ENCODE measurements around the gene CPTP.

The CPTP gene

DNA sequence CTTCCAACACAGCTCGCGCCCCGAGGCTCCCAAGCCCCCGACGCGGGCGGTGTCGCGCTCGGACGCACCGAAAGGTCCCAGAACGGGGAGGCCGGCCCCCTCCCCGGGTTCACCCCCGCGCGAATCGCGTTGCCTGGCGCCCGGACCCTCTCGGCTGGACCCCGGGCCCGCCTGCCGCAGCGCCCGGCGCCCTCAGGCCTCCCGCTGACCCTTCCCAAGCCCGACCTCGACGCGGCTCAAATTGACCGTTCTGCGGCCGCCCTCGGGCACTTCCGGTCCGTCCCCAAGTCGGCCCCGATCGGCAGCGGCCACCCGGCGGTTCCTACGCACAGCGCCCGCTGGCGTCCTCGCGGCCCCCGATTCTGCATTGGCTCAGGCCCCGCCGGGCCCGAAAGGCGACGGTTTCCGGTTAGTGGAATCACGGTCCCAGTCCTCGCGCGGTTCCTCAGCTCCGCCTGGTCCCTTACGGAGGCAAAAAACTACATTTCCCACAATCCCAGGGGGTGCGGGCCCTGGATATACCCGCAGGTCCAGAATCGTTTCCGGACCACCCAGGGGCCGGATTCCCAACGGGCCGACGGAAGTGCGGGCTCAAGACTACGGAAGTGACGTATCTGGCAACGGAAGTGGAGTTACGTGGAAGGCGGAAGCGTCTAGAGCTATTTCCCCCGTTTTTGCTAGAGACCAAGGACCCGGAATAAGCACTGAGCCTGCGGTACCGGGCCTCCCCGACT, 50.5 kb downstream of the CPTP start, which contains the start of gene AURKAIP1:
Gene AURKAIP1, minus strand, starts transcription at position 279 of the 734 bp plus-strand sequence. CDS start 451 bp downstream, outside the sequence.
- DNase-seq (ENCODE audit: low read depth, low spot score) = peak; percentile 99
- H3K27ac ChIP-seq = peak within 1 kb of the TSS; percentile 87

DNA sequence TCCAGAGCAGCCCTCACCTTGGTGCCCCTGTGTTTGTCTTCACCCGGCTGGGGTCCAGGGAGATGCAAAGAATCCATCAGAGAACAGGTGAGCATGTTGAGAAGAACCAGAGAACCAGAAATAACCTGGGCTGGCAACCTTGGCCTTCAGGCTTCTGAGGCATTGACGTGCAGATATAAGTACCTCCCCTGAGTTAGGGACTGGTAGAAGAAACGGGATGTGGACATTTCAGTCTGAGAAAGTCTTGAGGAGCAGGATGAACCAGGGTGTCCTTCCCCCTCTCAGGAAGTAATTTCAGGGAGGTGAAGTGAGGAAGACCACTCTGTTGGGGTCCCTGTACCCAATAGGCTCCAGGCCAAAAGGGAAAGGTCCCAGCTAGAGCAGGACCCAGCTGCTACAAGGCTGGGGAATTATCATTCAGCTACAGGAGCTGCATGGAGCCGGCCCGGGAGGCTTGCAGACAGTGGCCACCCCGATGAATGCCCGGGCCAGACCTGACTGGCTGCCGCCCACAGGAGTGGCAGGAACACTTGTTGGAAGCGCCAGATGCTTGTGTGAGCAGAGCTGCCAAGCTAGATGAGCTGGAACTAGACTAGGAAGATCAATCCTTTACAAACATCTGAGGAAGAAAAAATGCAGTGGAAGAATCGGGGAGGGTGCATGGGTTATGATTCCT, 52.1 kb downstream of the CPTP start:
- DNase-seq (ENCODE audit: low read depth, low spot score) = no peak
- no peak overlapping the region for H3K27ac ChIP-seq

DNA sequence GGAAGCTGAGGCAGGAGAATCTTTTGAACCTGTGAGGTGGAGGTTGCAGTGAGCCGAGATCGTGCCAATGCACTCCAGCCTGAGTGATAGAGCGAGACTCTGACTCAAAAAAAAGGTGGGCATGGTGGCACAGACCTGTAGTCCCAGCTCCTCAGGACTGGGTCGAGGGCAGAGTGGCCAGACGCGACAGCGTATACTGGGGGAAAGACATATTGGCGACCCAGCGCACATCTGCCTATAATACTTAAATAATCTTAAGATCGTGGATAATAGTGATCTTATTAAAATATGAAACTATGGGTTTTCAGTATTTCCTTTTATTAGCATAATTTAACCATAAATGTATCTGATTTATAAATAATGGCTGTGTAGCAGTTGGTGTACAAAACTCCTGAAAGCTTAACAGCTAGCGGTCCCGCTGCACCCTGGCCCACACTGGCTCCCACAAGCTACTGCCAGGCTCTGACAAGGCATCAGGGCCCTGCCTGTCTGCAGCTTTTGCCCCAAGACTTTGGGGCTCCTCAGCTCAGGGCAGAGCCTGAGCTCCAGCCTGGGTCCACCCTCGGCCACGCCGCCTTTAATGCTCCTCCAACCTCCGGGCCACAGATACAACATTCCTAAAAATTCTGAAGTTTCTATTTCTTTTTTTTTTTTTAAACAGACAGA, 53.1 kb downstream of the CPTP start:
- H3K27ac ChIP-seq = no peak overlapping the region
- DNase-seq (ENCODE audit: low read depth, low spot score) = no peak

Data from epithelial cell of prostate (primary cell).